Superior temporal gyrus (tissue), 1 donor: ENCODE results near the gene GRID1.
A peak's percentile ranks its signal among the peaks of the same experiment; 100 is the strongest.
"Not testable (repeated sequence)": the region's sequence is repeated elsewhere in the genome, so short reads cannot be mapped to it uniquely, and the experiment has no call there.

ENCODE experiments used
- DNase-seq: peaks from one replicate; pipeline ENCODE4 v3.0.0-alpha.2; 2016; ENCODE audit errors: extremely low spot score

GRID1 gene

GRCh38 chr10:86107611-86108310 is 258.8 kb downstream of the GRID1 start:
- DNase-seq = not testable (repeated sequence)

DNA sequence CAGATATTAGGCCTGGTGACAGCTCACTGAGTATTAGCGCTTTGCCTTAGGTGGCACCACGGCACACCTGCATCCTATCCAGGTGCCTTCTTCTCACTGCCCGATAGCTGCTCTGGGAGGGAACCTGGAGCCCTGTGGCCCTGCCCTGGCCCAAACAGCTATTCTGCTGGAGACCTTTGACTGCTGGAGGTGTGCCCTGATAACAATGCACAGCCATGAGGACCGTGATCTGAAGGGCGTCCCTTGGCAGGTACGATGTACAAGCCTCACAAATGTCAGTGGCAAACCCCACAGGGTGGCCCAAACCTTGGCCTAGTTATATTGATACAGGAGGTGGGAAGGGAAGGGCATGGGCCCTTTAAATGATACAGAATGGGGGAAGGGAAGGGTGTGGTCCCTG is 259.5 kb downstream of the GRID1 start:
- no peak for DNase-seq

DNA sequence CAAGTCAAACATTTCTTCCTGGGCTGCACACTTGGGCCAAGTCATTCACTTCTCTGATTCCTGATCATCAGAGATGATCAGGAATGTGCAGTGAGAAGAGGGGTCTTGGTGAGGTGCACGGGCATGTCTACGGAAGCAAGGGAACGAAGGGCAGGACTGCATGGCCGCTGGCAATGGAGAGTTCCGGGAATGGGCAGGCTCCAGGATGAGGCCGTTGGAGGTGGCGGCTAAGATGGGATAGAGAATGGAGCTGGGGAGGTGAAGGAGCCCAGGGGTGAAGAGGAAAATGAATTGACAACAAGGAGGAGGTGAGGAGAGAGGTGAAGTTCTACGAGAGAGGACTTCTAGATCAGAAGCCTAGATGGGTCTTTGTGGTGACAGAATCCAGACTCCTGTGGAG is 260.0 kb downstream of the GRID1 start:
- no peak for DNase-seq

- DNase-seq = no peak
These were observed 261.0 kb downstream of the GRID1 start for GRCh38 chr10:86105640-86106039.

DNA sequence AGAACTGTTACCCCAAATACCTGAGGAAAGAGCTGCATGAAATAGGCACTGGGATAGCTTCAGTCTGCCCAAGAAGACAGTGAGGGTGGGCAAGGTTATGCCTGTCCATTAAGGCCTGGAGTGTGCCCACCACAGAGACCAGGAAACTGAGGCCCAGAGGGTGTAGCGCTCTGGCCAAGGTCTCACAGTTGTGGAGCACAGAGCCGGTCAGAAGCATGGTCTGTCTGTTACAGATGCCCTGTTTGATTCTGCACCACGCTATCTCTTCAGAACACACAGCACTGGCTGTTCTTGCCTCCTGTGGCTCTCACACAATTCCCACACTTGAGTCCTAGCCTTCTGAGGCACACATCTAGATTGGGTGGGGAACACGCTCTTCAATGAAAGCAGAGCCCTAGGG is 261.4 kb downstream of the GRID1 start:
- no peak for DNase-seq

GRCh38 chr10:86104611-86105145 is 261.9 kb downstream of the GRID1 start:
- no peak for DNase-seq

- DNase-seq = no peak
These were observed 262.4 kb downstream of the GRID1 start for GRCh38 chr10:86104156-86104555.

GRCh38 chr10:86103391-86104101 is 263.0 kb downstream of the GRID1 start:
- DNase-seq = no peak

- DNase-seq = no peak
These were observed 264.1 kb downstream of the GRID1 start for GRCh38 chr10:86102451-86102850.

- no peak for DNase-seq
These were observed 264.6 kb downstream of the GRID1 start for GRCh38 chr10:86102031-86102430.

DNA sequence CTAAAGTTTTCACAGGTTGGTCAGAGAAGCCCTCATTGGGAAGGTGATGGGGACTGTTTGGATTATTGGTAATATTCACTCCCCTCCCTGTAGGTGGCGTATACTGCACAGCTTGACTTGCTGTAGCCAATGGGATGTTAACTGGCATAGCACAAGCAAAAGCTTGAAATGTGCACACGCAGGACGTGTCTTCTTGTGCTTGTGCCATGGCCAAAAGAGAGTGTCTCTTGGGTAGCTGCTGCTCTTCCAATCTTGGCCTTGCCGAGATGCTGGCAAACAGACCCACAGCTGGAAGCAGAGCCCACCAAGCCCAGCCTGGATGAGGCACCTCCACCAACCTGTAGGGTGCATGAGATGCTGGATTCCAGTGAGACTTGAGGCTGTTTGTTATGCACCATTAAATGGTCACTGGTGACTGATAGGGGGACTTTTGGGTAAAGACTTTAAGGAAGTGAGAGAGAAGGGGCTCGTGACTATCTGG is 266.0 kb downstream of the GRID1 start:
- DNase-seq = peak; percentile 56

DNA sequence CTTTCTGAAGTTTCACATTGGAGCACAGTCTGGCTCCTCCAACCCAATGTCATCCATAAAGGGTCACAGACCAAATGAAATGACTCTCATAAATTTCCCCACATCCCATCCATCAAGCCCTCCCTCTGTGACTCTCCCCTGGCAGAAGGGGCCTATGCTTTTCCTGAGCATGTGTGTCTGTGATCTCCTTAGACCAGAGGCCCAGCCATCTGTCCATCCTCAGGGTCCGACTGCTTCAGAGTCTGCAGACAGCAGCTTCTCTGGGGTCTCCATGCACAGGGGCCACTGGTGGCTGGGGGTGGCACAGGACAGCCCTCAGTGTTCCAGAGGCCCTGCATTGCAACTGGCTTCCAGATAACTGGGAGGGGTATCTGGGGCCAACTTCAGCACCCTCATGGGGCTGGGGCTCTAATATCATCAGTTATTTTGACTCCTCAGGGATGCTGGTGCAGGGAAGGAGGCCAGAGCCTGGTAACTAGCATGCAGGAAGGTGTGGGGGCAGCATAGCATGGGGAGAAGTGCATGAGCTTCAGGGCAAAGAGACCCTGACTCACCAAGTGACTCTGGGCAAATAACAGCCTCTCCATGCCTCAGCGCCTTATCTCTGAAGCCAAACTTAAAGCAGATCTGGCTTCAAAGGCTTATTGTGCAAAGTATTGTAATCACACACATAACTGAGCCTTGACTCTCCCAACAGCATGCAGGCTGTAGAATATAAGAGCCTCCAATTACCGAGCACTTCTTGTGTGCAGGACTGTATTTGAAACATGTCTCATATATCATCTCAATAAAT is 266.9 kb downstream of the GRID1 start:
- no peak for DNase-seq

DNA sequence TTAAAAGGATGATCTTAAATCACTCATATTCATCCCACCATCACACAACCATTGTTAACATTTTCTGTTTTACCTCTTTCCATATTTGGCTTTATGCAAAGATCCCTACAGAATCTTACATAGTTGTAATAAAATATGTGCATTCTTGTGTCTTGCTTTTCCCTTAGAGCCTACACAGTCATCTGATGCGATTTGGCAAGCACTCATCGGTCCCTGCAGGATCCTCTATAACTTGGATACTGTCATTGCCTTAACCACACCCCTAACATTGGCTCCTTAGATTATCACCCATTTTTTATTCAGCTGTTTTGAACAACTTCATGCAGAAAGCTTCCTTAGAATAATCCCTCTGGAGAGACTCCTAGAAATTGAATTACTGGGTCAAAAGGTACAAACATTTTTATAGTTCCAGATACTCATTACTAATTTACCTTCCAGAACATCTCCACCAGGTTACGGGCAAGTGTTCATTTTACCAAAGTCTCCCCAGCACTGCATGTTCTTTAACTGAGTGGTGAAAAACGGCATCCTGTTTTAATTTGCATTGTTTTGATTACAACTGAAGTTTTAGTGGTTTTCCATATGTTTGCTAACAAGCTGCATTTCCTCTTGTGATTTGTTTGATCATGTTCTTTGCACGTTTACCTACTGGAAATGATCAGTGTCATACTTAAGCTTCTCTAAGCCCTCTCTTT is 268.3 kb downstream of the GRID1 start:
- no peak for DNase-seq

DNA sequence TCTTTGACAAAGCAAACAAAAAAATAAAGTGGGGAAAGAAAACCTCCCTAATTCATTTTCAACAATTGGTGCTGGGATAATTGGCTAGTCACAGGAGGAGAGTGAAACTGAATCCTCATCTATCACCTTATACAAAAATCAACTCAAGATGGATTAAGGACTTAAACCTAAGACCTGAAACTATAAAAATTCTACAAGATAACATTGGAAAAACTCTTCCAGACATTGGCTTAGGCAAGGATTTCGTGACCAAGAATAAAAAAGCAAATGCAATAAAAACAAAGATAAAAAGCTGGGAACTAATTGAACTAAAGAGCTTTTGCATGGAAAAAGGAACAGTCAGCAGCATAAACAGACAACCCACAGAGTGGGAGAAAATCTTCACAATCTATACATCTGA is 271.5 kb downstream of the GRID1 start:
- DNase-seq = not testable (repeated sequence)

GRCh38 chr10:86092311-86092710 is 274.3 kb downstream of the GRID1 start:
- DNase-seq = not testable (repeated sequence)

DNA sequence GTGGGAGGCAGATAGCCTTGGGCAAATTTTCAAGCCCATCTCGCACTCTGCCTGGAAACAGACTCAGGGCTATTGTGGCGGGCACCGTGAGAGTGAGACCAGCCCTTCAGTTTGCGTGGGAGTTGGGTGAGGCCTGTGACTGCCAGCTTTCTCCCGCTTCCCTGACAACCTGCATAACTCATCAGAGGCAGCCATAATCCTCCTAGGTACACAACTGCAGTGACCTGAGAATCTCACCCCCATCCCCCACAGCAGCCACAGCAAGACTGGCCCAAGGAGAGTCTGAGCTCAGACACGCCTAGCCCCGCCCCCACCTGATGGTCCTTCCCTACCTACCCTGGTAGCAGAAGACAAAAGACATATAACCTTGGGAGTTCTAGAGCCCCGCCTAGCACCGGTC is 275.4 kb downstream of the GRID1 start:
- no peak for DNase-seq

- no peak for DNase-seq
These were observed 275.8 kb downstream of the GRID1 start for GRCh38 chr10:86090807-86091206.

- DNase-seq = peak; percentile 85
These were observed 278.9 kb downstream of the GRID1 start for GRCh38 chr10:86087716-86088115.

DNA sequence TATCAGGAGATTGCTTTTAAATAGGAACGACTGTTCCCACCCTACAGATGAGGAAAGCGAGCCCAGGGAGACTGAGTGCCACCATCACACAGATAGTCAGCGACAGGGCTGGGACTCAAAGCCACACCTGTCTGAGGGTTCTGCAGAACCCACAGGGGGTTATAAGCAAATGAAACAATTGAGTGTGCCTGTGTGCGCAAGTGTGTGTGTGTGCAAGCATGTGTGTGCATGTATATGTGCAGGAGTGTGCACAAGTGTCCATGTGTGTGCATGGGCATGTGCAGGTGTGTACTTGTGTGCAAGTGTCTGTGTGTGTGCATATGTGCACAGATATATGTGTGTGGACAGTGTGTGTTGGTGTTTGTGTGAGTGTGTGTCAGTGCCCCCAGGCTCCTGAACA is 280.2 kb downstream of the GRID1 start:
- DNase-seq = no peak

DNA sequence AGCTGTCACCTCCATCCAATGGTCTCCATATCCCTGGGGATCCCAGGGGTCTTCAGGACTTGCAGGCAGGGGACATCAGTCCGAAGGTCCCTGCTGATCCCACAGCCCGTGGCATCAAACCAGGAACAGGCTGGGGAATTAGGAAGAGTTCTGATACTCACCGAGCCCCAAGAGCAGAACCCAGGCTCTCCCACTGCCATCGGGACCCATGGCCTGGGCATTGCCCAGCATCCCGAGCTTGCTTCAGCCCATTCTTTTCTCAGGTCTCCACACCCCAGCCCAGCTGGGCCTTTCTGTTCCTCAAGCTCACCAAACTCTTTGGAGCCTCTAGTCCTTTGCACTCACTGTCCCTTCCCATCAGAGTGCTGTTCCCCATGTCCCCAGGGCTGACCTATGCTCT is 280.9 kb downstream of the GRID1 start:
- no peak for DNase-seq

DNA sequence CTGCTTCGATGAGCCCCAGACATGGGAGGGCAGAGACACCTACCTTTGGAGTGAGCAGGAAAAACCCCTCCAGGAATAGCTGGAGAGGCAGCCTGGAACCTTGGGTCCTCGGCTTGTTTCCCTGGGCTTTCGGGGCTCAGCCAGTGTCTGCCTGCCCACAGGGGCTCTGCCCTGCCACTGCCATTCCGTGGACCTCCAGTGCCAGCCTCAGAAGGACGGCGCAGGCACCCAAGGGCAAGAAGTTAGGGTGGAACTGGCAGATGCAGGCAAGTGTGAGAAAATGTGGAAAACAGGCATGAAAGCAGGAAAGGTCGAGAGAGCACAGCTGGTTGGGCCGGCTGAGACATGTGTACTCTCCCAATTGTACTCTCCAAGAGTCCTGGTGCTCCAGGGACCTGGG is 281.5 kb downstream of the GRID1 start:
- DNase-seq = no peak

GRCh38 chr10:86084585-86084984 is 282.0 kb downstream of the GRID1 start:
- DNase-seq = no peak
